HepG2 (cell line): ENCODE results near the gene TAMALIN. TPM values are rescaled to one million over a fixed set of nuclear protein-coding genes. Genes with fewer than 3 reads are reported as not detected.

Experiments used
- HDAC2 ChIP-seq: sonication (generic); formaldehyde crosslinking; IDR thresholded peaks from 2 replicates; pipeline ENCODE4 v1.4.0; 2020; ENCODE audit warnings: missing genetic modification reagents
- HNF4A ChIP-seq: sonication (generic); formaldehyde crosslinking; IDR thresholded peaks from 2 replicates; pipeline ENCODE4 v1.4.0; 2020; ENCODE audit warnings: missing genetic modification reagents
- PHF21A ChIP-seq: sonication (generic); formaldehyde crosslinking; IDR thresholded peaks from 2 replicates; pipeline ENCODE4 v1.5.0; 2020; ENCODE audit warnings: mild to moderate bottlenecking, missing genetic modification reagents
- PITX1 ChIP-seq: sonication (generic); formaldehyde crosslinking; IDR thresholded peaks from 2 replicates; pipeline ENCODE4 v1.5.1; 2020; ENCODE audit warnings: mild to moderate bottlenecking, missing genetic modification reagents
- PRPF4 ChIP-seq: fragments of 200-400 bp; formaldehyde crosslinking; IDR thresholded peaks from 2 replicates; pipeline ENCODE4 v1.6.1; 2016; ENCODE audit warnings: low read length, low read depth; ENCODE audit not compliant: poor library complexity, severe bottlenecking
- RCOR2 ChIP-seq: IDR thresholded peaks from 2 replicates; pipeline ENCODE4 v1.6.1; 2016; ENCODE audit warnings: missing biosample characterization, missing genetic modification reagents
- SAP130 ChIP-seq: IDR thresholded peaks from 2 replicates; pipeline ENCODE4 v1.6.1; 2016; ENCODE audit warnings: low read depth
- SATB2 ChIP-seq: sonication (generic); formaldehyde crosslinking; IDR thresholded peaks from 2 replicates; pipeline ENCODE4 v1.5.0; 2020; ENCODE audit warnings: missing genetic modification reagents
- SMAD1 ChIP-seq: sonication (generic); formaldehyde crosslinking; IDR thresholded peaks from 2 replicates; pipeline ENCODE4 v1.4.0; 2020; ENCODE audit warnings: missing genetic modification reagents, low read depth, mild to moderate bottlenecking, borderline replicate concordance
- SOX13 ChIP-seq, 3 experiments: fragments of 450-650 bp in 1 of 3; sonication (generic) in 1 of 3; formaldehyde crosslinking in 1 of 3; IDR thresholded peaks in 2 of 3; conservative IDR thresholded peaks in 1 of 3; 2 replicates each; pipeline versions ENCODE4 v1.5.0 to v1.6.1; 2016 to 2020; ENCODE audit warnings: antibody characterized with exemption in 1 of 3, mild to moderate bottlenecking in 1 of 3, missing compliant biosample characterization in 1 of 3, missing genetic modification reagents in 1 of 3, moderate library complexity in 1 of 3
- TAF15 ChIP-seq: fragments of 200-400 bp; formaldehyde crosslinking; IDR thresholded peaks from one replicate; pipeline ENCODE4 v1.6.1; 2018; ENCODE audit warnings: mild to moderate bottlenecking, low read depth, low read length; ENCODE audit not compliant: poor library complexity, severe bottlenecking
- TARDBP ChIP-seq: sonication (generic); formaldehyde crosslinking; IDR thresholded peaks from 2 replicates; pipeline ENCODE4 v1.8.0; 2022; ENCODE audit warnings: mild to moderate bottlenecking, missing genetic modification reagents
- THRA ChIP-seq: sonication (generic); formaldehyde crosslinking; IDR thresholded peaks from 2 replicates; pipeline ENCODE4 v1.4.0; 2020; ENCODE audit warnings: missing genetic modification reagents, borderline replicate concordance
- ZFP1 ChIP-seq: IDR thresholded peaks from 2 replicates; pipeline ENCODE4 v1.6.1; 2016
- ZMYM2 ChIP-seq: sonication (generic); formaldehyde crosslinking; IDR thresholded peaks from 2 replicates; pipeline ENCODE4 v1.8.0; 2022; ENCODE audit warnings: mild to moderate bottlenecking, missing genetic modification reagents
- ZNF264 ChIP-seq: sonication (generic); formaldehyde crosslinking; IDR thresholded peaks from 2 replicates; pipeline ENCODE4 v1.4.0; 2020; ENCODE audit warnings: missing genetic modification reagents
- ZNF562 ChIP-seq: sonication (generic); formaldehyde crosslinking; IDR thresholded peaks from 2 replicates; pipeline ENCODE4 v1.8.0; 2022; ENCODE audit warnings: missing genetic modification reagents, borderline replicate concordance
- ZNF780A ChIP-seq: sonication (generic); formaldehyde crosslinking; IDR thresholded peaks from 2 replicates; pipeline ENCODE4 v1.8.0; 2022; ENCODE audit warnings: mild to moderate bottlenecking, missing genetic modification reagents, moderate library complexity
- polyA plus RNA-seq, 8 experiments: library from polyadenylated mRNA; depleted of rRNA in 3 of 8; stranded (reverse) in 7 of 8; unstranded in 1 of 8; fragments of >200 nt; fragmentation: Illumina TruSeq in 4 of 8; extraction: Trizol in 4 of 8; gene quantifications; 2 replicates each; pipeline versions ENCODE4 v1.2.1 to v1.2.3, GENCODE V29; 2011 to 2016; ENCODE audit warnings: low read depth in 4 of 8, missing spikeins in 1 of 8, mixed read lengths in 1 of 8; ENCODE audit not compliant: insufficient read depth in 1 of 8
- total RNA-seq, 5 experiments: library from RNA; depleted of rRNA; stranded (reverse); fragments of >200 nt; fragmentation: Illumina TruSeq; extraction: Trizol; gene quantifications; 2 replicates each; pipeline ENCODE4 v1.2.3, GENCODE V29; 2016; ENCODE audit warnings: low read depth in 1 of 5
- TF ChIP-seq, protein P1 (sequence below): IDR thresholded peaks from 2 replicates; pipeline ENCODE4 v1.4.0; 2020; ENCODE audit warnings: mild to moderate bottlenecking, missing genetic modification reagents
- TF ChIP-seq, protein P2 (sequence below), 2 experiments: sonication (generic) in 1 of 2; formaldehyde crosslinking in 1 of 2; IDR thresholded peaks; 2 replicates each; pipeline versions ENCODE4 v1.4.0 to v1.6.1; 2016 to 2020; ENCODE audit warnings: borderline replicate concordance in 1 of 2, low read depth in 1 of 2, mild to moderate bottlenecking in 1 of 2, missing genetic modification reagents in 1 of 2

TAMALIN gene
- total and polyA plus RNA-seq, 2 of the 13 experiments (the other 11 are each of a cell fraction or from before 2014, with no cell fraction given): 2.9 to 10.9 TPM

DNA sequence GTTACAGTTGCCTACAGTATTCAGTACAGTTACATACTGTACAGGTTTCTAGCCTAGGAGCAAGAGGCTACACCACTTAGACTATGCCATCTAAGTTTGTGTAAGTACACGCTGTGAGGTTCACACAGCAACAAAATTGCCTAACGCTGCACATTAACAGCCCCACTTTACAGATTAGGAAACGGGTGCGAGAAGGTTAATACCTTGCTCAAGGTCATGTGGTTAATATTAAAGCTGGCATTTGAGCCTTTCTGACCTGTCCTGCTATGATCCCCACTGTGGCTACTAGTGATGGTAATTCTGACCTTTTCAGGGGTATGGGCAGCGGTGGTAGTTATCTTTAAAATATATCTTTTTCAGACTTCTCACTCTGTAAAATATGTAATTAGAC is 34.3 kb upstream of the TAMALIN start (continued):
- TF ChIP-seq, protein P1, sequence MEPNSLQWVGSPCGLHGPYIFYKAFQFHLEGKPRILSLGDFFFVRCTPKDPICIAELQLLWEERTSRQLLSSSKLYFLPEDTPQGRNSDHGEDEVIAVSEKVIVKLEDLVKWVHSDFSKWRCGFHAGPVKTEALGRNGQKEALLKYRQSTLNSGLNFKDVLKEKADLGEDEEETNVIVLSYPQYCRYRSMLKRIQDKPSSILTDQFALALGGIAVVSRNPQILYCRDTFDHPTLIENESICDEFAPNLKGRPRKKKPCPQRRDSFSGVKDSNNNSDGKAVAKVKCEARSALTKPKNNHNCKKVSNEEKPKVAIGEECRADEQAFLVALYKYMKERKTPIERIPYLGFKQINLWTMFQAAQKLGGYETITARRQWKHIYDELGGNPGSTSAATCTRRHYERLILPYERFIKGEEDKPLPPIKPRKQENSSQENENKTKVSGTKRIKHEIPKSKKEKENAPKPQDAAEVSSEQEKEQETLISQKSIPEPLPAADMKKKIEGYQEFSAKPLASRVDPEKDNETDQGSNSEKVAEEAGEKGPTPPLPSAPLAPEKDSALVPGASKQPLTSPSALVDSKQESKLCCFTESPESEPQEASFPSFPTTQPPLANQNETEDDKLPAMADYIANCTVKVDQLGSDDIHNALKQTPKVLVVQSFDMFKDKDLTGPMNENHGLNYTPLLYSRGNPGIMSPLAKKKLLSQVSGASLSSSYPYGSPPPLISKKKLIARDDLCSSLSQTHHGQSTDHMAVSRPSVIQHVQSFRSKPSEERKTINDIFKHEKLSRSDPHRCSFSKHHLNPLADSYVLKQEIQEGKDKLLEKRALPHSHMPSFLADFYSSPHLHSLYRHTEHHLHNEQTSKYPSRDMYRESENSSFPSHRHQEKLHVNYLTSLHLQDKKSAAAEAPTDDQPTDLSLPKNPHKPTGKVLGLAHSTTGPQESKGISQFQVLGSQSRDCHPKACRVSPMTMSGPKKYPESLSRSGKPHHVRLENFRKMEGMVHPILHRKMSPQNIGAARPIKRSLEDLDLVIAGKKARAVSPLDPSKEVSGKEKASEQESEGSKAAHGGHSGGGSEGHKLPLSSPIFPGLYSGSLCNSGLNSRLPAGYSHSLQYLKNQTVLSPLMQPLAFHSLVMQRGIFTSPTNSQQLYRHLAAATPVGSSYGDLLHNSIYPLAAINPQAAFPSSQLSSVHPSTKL (CRISPR knock-in tag): peak; percentile 43; the same call in 1 of the 2 replicates
- TF ChIP-seq TARDBP (CRISPR knock-in tag): no peak
- TF ChIP-seq ZNF562 (CRISPR knock-in tag): no peak
- TF ChIP-seq RCOR2 (CRISPR knock-in tag): peak; percentile 65; the same call in 1 of the 2 replicates
- no peak for TF ChIP-seq PHF21A (CRISPR knock-in tag)
- no peak for TF ChIP-seq PRPF4
- TF ChIP-seq SOX13 (IDR thresholded peaks at IDR 0.05): no peak
- peak in 1 of 2 experiments; percentile 32; a peak in 2 of 4 replicates for TF ChIP-seq SOX13 (CRISPR knock-in tag; conservative IDR thresholded peaks at IDR 0.05 in 1 of 2, IDR thresholded peaks at IDR 0.05 in 1 of 2)
- no peak for TF ChIP-seq ZNF264 (CRISPR knock-in tag)
- TF ChIP-seq PITX1 (CRISPR knock-in tag): peak; percentile 64; the same call in 1 of the 2 replicates
- TF ChIP-seq SATB2 (CRISPR knock-in tag): no peak
- no peak for TF ChIP-seq TAF15
- 0 out of 2 replicates have a peak, but pooled peaks have one; percentile 33 for TF ChIP-seq ZFP1
- TF ChIP-seq THRA (CRISPR knock-in tag): peak; percentile 47; the same call in 1 of the 2 replicates
- peak; percentile 60 for TF ChIP-seq HNF4A
- TF ChIP-seq SAP130: peak; percentile 13; the same call in 1 of the 2 replicates
- TF ChIP-seq, protein P2, sequence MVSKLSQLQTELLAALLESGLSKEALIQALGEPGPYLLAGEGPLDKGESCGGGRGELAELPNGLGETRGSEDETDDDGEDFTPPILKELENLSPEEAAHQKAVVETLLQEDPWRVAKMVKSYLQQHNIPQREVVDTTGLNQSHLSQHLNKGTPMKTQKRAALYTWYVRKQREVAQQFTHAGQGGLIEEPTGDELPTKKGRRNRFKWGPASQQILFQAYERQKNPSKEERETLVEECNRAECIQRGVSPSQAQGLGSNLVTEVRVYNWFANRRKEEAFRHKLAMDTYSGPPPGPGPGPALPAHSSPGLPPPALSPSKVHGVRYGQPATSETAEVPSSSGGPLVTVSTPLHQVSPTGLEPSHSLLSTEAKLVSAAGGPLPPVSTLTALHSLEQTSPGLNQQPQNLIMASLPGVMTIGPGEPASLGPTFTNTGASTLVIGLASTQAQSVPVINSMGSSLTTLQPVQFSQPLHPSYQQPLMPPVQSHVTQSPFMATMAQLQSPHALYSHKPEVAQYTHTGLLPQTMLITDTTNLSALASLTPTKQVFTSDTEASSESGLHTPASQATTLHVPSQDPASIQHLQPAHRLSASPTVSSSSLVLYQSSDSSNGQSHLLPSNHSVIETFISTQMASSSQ (IDR thresholded peaks at IDR 0.05; ENCODE audit: low read depth): peak; percentile 71
- TF ChIP-seq, protein P2 (CRISPR knock-in tag; IDR thresholded peaks at IDR 0.05; ENCODE audit: borderline replicate concordance): peak; percentile 58; the same call in 1 of the 2 replicates
- TF ChIP-seq SMAD1 (CRISPR knock-in tag): no peak
- TF ChIP-seq ZNF780A (CRISPR knock-in tag): no peak
- TF ChIP-seq ZMYM2 (CRISPR knock-in tag): no peak; the same call in 1 of the 2 replicates
- TF ChIP-seq HDAC2 (CRISPR knock-in tag): peak; percentile 63; the same call in 1 of the 2 replicates
